GM19397 (cell line): ENCODE measurements around the gene CAPNS1.
"Not testable (repeated sequence)": the region's sequence is repeated elsewhere in the genome, so short reads cannot be mapped to it uniquely, and the experiment has no call there.

Experiments
- ATAC-seq: cut with Tn5 transposase; IDR thresholded peaks from one replicate; pipeline ENCODE4 v1.9.1; 2021; ENCODE audit warnings: mild to moderate bottlenecking, moderate library complexity; ENCODE audit not compliant: unreplicated experiment

Gene CAPNS1

DNA sequence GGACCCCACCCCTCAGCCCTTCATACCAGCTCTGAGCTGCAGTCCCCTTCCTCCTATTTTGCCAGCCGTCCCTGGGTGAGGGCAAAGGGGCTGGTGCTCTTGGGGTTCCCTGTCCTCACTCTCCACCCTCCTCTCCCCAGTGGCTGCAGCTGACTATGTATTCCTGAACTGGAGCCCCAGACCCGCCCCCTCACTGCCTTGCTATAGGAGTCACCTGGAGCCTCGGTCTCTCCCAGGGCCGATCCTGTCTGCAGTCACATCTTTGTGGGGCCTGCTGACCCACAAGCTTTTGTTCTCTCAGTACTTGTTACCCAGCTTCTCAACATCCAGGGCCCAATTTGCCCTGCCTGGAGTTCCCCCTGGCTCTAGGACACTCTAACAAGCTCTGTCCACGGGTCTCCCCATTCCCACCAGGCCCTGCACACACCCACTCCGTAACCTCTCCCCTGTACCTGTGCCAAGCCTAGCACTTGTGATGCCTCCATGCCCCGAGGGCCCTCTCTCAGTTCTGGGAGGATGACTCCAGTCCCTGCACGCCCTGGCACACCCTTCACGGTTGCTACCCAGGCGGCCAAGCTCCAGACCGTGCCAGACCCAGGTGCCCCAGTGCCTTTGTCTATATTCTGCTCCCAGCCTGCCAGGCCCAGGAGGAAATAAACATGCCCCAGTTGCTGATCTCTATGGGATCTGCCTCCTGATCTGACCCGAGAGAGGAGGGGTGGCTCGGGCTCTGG, 10.0 kb downstream of the CAPNS1 start:
- ATAC-seq = no peak

DNA sequence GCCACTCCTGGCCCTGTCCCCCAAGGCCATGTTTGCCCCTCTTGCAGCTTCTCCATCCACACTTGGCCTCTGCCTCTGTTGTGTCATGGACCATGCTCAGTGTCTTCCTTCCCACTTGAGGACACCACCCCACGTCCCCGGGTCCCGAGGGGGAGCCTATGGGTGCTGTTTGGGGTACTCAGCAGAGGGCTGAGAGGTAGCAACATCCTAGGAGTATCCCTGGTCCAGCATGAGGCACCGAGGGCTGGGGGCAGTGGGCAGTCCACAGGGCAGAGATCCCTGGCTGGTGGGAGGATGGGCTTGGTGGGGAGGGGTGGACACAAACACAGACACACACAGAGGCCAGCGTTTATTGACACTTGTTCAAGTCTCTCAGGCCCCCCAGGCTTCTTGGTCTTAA, 10.7 kb downstream of the CAPNS1 start:
- no peak for ATAC-seq

DNA sequence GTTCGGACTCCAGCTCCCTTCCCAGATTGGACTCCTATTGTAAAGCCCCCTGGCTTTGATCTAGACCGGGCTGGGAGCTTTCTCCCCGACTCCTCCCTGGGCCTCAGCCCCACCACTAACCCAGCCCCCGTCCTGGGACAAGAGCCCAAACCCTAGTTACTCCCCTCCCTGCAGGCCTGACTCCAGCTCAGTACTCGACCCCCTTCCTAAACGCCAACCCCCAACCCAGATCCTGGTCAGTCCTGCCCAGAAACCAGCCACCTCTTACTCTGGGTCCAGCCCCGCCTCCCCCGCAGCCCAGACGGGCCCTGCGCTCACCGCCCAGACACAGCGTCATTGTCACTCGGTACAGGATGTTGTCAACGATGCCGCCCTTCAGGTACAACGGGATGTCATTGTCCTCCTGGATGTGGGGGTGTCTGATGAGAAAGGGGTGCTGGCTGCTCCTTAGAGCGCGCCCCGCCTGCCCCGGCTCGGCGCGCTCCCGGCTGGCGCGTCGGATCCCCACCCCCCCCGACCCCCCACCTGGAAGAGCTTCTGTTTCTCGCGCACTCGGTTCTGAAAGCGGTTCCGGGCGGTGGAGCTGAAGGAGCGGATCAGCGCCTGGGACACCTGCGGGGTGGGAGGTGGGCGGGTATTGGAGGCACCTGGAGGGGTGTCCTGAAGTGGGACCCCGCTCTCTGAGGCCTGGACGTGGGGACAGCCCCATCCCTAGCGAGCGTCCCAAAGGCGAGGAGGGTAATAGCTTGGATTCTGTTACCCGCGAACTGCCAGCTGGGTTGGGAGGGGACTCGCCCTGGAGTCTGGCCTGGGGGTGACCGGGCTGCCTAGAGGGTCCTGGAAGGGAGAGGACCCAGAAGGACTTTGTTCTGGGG, 11.5 kb downstream of the CAPNS1 start:
- ATAC-seq = no peak

DNA sequence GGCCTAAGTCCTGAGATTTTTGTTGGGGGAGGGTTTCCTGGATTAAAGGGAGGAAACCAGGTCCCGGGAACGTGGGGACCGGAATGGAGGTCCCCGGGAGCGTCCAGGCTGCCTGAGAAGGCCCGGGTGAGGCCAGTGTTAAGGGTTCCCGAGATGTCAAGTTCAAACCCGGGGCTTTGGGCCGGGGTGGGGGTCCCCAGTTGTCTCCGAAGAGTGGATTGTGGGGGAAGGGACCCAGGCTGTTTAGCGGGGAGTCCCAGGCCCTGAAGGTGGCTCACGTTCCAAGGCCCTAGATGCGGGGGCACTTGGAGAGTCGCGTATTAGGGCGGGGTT, 12.1 kb downstream of the CAPNS1 start:
- ATAC-seq = no peak

DNA sequence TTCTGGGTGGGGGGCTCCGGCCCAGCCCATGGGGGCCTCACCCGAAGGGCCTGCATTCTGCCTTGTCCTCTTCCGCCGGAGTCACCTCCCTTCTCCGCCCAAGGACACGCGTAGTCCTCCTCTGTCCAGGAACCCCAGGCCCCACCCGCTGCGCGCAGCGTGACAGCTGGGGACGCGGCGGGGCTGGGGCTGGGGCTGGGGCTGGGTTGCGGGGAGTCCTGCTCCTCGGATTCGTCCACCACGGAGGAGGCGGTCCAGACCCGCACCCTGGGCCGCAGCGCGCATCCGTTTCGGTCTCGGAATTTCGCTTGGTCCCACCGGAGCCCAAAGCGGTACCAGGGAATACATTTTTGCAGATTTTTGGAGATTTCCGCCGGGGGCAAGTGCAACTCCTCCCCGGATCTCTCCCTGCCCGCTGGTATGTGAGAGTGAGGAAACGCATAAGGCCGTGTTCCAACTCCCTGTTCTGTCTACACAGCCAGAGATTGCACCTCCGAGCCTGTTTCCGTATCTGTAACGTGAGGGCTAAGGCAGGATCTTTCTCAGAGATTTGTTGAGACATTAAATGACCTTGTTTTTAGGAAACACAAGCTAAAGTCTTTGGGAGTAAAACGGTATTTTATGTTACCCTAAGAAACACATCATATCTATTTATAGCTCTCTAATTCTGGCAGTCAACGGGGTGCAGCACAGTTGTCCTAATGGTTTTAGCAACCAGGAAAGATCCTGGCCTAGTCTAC, 12.7 kb downstream of the CAPNS1 start, which contains the start of gene COX7A1:
Gene COX7A1, minus strand, starts transcription at position 96 of the 740 bp plus-strand sequence. Its CDS starts 40 bp downstream, at position 56.
- no peak for ATAC-seq

DNA sequence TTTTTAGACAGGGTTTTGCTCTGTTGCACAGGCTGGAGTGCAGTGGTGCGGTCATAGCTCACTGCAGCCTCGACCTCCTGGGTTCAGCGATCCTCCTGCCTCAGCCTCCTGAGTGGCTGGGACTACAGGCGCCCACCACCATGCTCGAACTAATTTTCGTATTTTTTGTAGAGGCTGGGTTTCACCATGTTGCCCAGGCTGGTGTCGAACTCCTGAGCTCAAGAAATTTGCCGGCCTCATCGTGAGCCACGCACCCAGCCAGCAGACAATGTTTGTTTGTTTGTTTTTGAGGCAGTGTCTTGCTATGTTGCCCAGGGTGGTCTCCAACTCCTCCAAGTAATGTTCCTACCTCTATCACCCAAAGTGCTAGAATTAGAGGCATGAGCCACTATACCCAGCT, 13.3 kb downstream of the CAPNS1 start:
- no peak for ATAC-seq

DNA sequence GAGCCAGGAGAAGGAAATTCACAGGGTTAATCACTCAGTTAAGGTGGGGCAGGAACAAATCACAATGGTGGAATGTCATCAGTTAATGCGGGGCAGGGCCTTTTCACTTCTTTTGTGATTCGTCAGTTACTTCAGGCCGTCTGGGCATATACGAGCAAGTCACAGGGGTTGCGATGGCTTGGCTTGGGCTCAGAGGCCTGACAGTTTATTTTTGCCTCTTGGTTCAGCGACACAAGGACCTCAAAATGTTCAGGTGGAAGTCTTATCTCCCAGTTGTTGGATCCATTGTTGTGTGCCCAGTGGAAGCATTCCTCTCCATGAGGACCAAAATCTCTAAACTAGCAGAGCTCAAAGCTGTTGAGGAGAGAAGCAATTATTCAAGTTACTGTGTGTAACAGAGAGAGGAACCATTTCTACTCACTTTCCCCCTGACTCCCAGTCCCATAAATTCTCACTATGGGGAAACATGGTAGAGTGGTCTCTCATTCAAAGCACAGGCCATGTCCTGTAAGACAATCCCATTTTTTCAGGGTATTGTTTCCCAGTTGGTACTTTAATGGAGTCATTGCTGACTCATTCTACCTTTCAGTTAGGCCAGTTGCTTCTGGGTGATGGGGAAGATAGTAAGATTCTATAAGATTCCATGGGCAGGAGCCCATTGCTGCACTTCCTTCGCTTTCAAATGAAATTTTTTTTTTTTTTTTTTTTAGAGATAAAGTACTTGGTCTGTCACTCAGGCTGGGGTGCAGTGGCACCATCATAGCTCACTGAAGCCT, 21.1 kb downstream of the CAPNS1 start:
- ATAC-seq = no peak

DNA sequence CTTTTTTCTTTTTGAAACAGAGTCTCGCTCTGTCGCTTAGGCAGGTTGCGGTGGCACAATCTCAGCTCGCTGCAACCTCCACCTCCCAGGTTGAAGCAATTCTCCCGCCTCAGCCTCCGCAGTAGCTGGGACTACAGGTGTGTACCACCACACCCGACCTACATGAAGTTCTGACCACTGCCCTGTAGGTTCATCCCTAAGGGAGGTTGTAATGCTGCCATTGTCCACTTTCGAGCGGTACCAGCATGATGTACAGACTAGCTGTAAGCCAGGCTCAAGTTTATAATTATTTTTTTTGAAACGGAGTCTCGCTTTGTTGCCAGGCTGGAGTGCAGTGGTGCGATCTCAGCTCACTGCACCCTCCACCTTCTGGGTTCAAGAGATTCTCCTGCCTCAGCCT, 23.9 kb downstream of the CAPNS1 start:
- ATAC-seq = no peak

DNA sequence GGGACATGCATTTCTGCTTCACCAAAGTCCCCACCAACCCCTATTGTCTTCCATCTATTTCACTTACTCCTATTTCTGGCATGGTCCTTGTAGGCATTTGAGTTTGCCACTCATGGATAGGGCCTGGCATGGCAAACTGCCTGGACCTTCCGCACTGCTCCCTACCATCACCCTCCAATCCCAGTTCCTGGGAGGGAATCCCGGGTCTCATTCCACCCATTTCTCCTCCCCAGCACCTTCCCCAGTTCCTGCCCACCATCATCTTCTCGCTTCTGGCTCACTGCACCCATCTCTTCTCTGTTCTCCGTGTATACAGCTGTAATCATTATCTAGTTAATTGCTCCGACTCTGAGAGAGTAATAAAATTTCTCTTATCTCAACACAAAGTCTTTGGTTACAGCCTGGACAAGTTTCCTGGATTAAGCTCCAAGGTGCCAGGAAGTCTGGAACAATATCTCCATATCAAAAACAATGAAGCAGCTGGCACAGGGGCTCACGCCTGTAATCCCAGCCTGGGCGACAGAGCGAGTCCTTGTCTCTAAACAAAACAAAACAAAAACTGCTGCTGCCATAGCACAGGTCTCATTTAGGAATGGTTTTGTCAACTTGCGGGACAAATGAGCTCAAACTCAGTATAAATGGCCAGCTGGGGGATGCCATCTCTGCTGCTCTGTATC, 29.4 kb downstream of the CAPNS1 start:
- ATAC-seq = no peak

DNA sequence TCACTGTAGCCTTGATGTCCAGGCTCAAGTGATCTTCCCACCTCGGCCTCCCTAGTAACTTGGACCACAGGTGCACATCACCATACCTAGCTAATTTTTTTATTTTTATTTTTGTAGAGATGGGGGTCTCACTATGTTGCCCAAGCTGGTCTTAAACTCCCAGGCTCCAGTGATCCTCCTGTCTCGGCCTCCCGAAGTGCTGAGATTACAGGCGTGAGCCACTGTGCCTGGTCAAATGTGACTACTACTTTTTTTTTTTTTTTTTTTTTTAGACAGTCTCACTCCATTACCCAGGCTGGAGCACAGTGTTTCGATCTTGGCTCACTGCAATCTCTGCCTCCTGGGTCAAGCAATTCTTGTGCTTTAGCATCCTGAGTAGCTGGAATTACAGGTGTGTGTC, 33.0 kb downstream of the CAPNS1 start:
- ATAC-seq = no peak

DNA sequence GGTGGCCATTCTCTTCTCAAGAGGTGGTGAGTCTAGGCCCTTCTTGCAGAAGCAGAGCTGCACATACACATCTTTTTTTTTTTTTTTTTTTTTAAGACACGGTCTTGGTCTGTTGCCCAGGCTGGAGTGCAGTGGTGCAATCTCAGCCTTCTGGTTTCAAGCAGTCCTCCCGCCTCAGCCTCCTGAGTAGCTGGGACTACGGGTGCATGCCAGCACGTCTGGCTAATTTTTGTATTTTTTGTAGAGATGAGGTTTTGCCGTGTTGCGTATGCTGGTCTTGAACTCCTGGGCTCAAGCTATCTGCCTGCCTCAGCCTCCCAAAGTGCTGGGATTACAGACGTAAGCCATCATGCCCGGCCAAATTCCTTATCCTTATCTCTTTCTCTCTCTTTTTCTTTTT, 34.0 kb downstream of the CAPNS1 start:
- ATAC-seq = not testable (repeated sequence)

DNA sequence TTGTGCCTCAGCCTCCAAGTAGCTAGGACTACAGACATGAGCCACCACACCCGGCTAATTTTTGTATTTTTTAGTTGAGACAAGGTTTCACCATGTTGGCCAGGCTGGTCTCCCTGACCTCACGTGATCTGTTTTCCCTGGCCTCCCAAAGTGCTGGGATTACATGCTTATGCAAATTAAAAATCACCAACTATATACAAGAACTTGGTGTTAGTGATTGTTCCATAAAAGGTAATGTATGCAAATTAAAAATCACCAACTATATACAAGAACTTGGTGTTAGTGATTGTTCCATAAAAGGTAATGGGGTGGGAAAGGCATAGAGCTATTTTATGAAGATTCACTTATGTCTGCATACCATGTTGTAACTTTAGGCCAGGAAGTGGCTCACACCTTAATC, 39.2 kb downstream of the CAPNS1 start:
- ATAC-seq = not testable (repeated sequence)

DNA sequence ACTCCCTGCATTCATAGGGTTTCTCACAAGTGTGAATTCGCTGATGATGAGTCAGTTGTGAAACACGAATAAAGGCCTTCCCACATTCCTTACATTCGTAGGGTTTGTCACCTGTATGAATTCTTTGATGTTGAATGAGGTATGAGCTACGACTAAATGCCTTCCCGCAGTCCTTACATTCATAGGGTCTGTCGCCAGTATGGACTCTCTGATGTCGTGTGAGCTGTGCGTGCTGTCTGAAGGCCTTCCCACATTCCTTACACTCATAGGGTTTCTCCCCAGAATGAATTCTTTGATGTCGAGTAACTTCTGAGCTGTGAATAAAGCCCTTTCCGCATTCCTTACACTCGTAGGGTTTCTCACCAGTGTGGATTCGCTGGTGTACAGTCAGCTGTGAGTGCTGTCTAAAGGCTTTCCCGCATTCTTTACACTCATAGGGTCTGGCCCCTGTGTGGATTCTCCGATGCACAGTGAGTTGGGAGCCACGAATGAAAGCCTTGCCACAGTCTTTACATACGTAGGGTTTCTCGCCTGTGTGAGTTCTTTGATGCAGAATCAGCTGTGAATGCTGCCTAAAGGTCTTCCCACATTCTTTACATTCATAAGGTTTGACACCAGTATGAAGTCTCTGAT, 42.9 kb downstream of the CAPNS1 start:
- ATAC-seq = no peak

DNA sequence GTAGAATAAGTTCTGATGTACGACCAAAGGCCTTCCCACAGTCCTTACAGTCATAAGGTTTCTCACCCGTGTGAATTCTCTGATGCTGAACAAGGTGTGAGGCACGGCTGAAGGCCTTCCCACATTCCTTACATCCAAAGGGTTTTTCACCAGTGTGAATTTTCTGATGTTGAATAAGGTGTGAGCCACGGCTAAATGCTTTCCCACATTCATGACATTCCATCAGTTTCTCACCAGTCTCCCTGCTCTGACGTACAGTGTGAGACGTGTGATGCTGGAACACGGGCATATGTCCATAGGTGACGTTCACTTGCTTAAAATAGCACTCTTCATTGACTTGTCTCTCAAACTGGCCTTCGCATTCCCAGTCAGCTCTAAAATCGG, 43.4 kb downstream of the CAPNS1 start:
- ATAC-seq = no peak

DNA sequence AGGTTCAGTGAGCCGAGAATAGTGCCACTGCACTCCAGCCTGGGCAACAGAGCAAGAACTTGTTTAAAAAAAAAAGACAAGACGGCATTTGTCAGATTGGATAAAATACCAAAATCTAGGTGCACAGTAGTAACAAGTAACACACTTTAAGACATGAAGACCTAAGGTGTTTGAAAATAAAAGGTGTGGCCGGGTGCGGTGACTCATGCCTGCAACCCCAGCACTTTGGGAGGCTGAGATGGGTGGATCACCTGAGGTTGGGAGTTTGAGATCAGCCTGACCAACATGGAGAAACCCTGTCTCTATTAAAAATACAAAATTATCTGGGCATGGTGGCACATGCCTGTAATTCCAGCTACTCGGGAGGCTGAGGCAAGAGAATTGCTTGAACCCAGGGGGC, 46.9 kb downstream of the CAPNS1 start:
- ATAC-seq = not testable (repeated sequence)

DNA sequence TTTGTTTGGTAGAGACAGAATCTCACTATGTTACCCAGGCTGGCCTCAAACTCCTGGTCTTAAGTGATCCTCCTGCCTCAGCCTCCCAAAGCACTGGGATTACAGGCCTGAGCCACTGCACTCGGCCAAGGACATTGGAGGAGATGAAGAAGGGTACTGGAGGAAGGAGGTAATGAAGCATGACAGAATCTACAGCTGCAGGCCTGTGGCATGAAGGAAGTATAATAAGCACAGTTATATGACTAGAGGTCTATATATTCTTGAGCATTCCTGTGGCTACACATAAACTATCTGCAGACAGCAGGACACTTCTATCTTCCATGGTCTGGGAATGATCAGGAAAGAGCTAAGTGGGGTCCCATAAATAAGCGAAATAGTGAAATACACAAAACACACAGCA, 56.4 kb downstream of the CAPNS1 start:
- no peak for ATAC-seq

DNA sequence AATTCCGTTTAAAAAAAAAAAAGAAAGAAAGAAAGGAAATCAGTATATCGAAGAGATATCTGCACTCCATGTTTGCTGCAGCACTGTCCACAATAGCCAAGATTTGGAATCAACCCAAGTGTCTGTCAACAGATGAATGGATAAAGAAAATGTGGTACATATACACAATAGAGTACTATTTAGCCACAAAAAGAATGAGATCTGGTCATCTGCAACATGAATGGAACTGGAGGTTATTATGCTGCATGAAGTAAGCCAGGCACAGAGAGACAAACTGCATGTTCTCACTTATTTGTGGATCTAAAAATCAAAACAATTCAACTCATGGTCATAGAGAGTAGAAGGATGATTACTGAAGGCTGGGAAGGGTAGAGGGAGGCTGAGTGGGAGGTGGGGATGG, 58.3 kb downstream of the CAPNS1 start:
- ATAC-seq = no peak
